Stimulated activated naive CD8-positive, alpha-beta T cell treated with anti-CD3 and anti-CD28 coated beads, Interleukin-15, Interleukin-2, amounts not matched to agents 100 ng/mL and 50 ng/mL, for 24 hours (primary cell): ENCODE results near the gene PTP4A1.

ENCODE experiments used
- H3K27ac Mint-ChIP-seq: one replicate; pipeline ENCODE4 v1.8.0; 2021; ENCODE audit warnings: mild to moderate bottlenecking, mixed read lengths
- H3K27me3 Mint-ChIP-seq: one replicate; pipeline ENCODE4 v1.8.0; 2021; ENCODE audit warnings: mixed read lengths
- H3K36me3 Mint-ChIP-seq: one replicate; pipeline ENCODE4 v1.8.0; 2021; ENCODE audit warnings: low read depth, mixed read lengths
- H3K4me1 Mint-ChIP-seq: one replicate; pipeline ENCODE4 v1.8.0; 2021; ENCODE audit warnings: low read depth, mixed read lengths
- H3K4me3 Mint-ChIP-seq: one replicate; pipeline ENCODE4 v1.8.0; 2021; ENCODE audit warnings: mild to moderate bottlenecking, mixed read lengths
- H3K9me3 Mint-ChIP-seq: one replicate; pipeline ENCODE4 v1.8.0; 2021; ENCODE audit warnings: mixed read lengths

The PTP4A1 gene

DNA sequence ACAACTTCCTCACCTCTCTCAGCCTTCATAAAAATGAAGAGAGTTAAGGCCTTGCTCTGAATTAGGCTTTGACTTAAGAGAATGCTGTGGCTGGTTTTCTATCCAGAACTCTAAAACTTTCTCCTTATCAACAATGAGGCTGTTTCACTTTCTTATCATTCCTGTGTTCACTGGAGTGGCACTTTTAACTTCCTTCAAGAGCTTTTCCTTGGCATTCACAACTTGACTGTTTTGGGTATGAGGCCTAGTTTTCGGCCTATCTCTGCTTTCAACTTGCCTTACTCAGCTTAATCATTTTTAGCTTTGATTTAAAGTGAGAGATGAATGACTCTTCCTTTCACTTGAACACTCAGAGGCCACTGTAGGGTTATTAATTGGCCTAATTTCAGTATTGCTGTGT lies 4.3 kb upstream of the PTP4A1 start:
- Mint-ChIP-seq H3K27ac (no peak overlapping the region), H3K36me3 (no peaks in the 10 kb centered on the region), H3K9me3 (no peaks in the 10 kb centered on the region), H3K4me3 (no peak overlapping the region), H3K4me1 (peaks cover 9% of the 10 kb centered on the region), H3K27me3 (peaks cover 9% of the 10 kb centered on the region)

DNA sequence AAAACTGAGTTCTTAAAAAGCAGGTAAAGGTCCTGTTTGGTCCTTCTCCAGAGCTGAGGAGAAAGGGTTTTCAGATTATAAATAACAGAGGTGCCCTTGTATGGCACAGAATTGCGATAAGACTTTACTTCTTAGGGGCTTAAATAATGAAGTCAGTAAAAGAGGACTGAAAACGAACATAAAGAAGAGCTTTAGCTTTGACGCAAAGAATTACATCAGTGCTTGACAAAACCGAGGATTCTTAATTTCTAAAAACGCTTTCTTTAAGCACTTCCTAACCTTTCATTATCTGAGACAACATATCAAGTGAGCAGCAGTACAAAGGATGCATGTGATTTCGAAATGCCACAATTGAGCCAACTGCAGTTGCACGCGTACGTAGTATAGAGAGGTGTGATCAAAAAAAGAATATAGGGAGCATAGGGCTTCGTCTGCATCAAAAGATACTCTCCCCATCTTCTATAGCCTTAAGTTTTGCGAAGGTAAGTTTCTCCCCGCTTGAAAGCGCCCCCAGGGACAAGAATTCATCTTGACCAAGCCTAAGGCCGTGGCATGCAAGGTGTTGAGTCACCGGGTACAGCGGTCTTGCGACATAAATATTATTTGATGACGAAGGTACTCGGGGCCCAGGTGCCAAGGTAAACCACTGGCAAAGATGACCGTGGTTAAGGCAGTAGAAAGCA lies 778 bp upstream of the PTP4A1 start:
- no peaks in the 10 kb centered on the region for H3K9me3 Mint-ChIP-seq
- H3K4me3 Mint-ChIP-seq = peak overlapping the region; percentile 84

DNA sequence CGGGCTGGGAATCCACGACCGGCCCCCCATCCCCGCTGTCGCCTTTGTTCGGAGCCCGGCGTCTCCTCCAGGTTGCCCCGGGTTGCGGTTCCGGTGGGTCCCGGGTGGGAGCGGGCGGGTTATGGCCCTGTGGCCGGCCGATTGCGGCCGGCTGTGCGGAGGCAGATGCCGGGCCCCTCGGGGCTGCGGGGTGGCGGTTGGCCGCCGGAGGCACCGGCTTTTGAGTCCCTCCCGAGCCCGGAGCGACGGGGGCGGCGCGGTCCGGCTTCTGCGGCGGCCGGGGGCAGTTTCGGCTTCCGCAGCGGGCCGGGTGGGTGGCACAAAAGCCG lies 431 bp downstream of the PTP4A1 start:
- Mint-ChIP-seq H3K4me3 (peak overlapping the region; percentile 96), H3K27me3 (no peaks in the 10 kb centered on the region), H3K27ac (peak overlapping the region; percentile 92), H3K36me3 (peaks cover 33% of the 10 kb centered on the region), H3K9me3 (no peaks in the 10 kb centered on the region), H3K4me1 (peaks cover 39% of the 10 kb centered on the region)

More for the DNA sequence above, 778 bp upstream of the PTP4A1 start:
- Mint-ChIP-seq H3K27ac (peak overlapping the region; percentile 92), H3K36me3 (peaks cover 22% of the 10 kb centered on the region), H3K27me3 (no peaks in the 10 kb centered on the region), H3K4me1 (peaks cover 31% of the 10 kb centered on the region)

DNA sequence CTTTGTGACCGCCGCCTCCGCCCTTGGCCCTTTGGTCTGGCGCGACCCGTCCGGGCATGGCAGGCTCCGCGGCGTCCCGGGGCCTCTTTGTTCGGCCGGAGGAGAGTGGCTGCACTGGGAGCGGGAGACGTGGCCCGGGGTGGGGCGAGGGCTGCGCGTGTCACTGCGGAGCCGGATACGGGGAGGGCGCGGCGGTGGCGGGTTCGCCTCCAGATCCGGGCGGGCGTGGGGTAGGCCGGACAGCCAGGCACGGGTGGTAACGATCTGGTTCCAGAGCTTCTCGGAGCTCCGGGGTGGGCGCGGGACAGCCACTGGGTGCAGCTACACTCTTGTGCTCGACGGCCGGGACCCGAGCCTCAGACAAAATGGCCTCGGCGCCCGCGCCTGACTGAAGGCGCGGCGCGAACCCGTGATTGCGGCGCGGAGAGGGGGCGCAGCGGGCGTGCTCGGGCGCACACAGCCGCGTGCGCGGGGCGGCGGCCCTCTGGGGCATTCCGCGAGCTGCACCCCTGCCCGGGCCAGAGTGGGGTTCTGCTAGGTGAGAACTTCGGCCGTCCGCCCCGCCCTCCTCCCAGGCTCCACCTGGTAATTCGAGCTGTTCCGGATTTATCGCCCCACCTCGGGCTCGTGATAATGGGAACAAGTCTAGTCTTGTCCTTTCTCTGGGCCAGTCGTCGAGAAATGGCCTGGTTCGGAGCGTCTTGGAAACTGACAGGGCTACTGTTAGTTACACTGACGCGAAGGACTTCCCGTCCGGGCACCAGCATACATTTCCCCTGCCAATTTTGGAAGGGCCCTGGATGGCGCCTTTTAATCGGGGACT lies 1.0 kb downstream of the PTP4A1 start:
- H3K4me1 Mint-ChIP-seq = peaks cover 39% of the 10 kb centered on the region
- no peaks in the 10 kb centered on the region for H3K27me3 Mint-ChIP-seq
- no peaks in the 10 kb centered on the region for H3K9me3 Mint-ChIP-seq
- H3K36me3 Mint-ChIP-seq = peaks cover 33% of the 10 kb centered on the region
- H3K4me3 Mint-ChIP-seq = peak overlapping the region; percentile 96
- H3K27ac Mint-ChIP-seq = peak overlapping the region; percentile 92

DNA sequence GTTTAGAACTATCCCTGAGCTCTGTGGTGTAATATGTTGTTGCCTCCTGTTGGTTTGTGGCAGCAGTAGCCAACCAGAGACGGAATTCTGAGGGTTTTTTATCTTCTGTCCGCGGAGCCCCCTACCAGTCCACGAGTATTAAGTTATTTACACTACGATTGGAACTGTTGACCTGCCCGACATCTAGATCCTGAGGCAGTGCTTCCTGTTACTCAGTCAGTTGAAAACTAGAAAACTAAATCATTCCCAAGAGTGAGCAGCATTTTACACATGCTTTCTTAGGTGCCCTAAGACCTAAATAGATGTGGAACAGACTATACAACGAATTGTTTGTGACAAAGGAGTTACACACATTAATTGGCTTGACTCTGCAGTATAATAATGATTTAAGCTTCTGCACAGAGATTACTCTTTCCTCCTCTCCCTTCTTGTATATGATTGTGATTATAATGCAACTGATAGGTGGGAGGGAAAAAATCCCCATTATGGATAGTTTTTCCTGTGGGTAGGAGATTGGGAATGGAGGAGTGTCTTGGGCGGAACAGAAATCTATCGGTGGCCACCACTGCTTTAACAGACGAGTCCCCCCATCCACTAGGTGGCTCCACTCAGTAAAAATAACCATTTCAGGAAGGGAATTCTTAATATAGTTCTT lies 1.7 kb downstream of the PTP4A1 start:
- H3K4me1 Mint-ChIP-seq = peaks cover 39% of the 10 kb centered on the region

DNA sequence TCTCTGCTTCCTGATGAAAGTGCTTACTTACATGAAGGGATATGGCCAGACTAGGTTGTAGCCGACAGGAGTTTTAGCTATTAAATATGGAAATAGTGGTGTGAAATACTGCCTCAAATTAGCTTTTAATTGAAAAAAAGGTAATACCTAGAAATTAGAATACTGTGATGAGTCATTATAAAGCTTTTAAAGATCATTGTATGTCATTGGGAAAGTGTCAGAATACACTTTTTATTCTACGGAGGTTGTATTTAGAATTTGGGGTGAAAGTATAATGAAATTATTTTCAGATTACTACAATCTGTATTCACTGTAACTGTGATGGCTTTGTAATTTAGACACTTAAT lies 2.2 kb downstream of the PTP4A1 start:
- H3K27ac Mint-ChIP-seq = peak overlapping the region; percentile 92
- no peaks in the 10 kb centered on the region for H3K9me3 Mint-ChIP-seq
- H3K27me3 Mint-ChIP-seq = no peaks in the 10 kb centered on the region
- H3K36me3 Mint-ChIP-seq = peaks cover 42% of the 10 kb centered on the region
- H3K4me3 Mint-ChIP-seq = peak overlapping the region; percentile 96
- peaks cover 39% of the 10 kb centered on the region for H3K4me1 Mint-ChIP-seq

More for the DNA sequence above, 1.7 kb downstream of the PTP4A1 start:
- peaks cover 37% of the 10 kb centered on the region for H3K36me3 Mint-ChIP-seq
- no peaks in the 10 kb centered on the region for H3K27me3 Mint-ChIP-seq
- peak overlapping the region; percentile 96 for H3K4me3 Mint-ChIP-seq
- no peaks in the 10 kb centered on the region for H3K9me3 Mint-ChIP-seq
- peak overlapping the region; percentile 92 for H3K27ac Mint-ChIP-seq

DNA sequence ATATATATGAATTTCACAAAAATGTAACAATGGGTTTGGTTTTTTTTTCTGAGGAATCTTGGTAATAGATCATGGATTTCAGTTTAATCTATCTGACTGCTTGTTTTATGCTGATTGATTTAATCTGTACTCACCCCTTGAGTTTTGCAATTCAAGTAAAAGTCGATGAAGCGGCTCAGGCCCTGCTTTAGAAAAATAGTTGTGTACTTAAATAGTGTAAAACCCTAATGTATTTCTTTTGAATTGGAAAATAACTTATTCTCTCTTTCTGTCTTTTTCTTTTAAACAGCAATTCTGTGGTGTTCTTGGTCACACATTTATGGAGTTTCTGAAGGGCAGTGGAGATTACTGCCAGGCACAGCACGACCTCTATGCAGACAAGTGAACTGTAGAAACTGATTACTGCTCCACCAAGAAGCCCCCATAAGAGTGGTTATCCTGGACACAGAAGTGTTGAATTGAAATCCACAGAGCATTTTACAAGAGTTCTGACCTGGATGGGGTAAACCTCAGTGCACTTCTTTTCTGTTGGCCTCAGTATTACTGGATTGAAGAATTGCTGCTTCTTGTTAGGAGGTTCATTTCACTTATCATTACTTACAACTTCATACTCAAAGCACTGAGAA lies 4.0 kb downstream of the PTP4A1 start:
- no peak overlapping the region for H3K27ac Mint-ChIP-seq

DNA sequence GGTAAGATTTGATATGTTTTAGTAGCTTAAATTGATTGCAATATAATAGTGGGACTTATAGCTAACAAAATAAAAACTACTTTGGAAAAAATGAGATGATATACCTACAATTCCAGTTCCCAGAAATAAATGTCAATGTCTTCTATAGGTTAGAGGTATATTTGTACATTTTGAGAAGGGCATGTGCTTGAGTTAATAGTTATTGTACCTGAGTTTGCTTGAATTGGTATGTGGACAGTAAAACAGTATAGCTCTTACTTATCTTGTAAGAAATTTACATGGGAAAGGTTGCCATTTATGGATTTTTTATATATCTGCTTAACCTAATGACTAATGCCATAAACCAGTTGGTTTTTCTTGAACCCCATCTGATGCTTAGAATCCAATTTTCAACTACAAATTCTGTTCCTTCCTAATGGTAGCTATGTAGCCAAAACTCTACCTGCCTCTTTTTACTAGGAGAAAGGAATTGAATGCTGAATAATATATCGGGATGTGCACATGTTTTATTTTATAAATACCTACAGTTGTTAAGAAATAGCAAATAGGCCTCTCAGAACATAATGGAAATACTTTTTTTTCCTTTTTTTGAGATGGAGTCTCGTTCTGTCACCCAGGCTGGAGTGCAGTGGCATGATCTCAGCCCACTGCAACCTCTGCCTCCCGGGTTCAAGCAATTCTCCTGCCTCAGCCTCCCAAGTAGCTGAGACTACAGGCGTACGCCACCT lies 4.9 kb downstream of the PTP4A1 start:
- Mint-ChIP-seq H3K9me3 (no peaks in the 10 kb centered on the region), H3K36me3 (peaks cover 65% of the 10 kb centered on the region), H3K27ac (no peak overlapping the region), H3K27me3 (no peaks in the 10 kb centered on the region), H3K4me1 (peaks cover 30% of the 10 kb centered on the region), H3K4me3 (no peak overlapping the region)

More for the DNA sequence above, 4.0 kb downstream of the PTP4A1 start:
- H3K9me3 Mint-ChIP-seq = no peaks in the 10 kb centered on the region
- H3K4me3 Mint-ChIP-seq = no peak overlapping the region
- no peaks in the 10 kb centered on the region for H3K27me3 Mint-ChIP-seq
- H3K36me3 Mint-ChIP-seq = peaks cover 60% of the 10 kb centered on the region
- peaks cover 37% of the 10 kb centered on the region for H3K4me1 Mint-ChIP-seq

DNA sequence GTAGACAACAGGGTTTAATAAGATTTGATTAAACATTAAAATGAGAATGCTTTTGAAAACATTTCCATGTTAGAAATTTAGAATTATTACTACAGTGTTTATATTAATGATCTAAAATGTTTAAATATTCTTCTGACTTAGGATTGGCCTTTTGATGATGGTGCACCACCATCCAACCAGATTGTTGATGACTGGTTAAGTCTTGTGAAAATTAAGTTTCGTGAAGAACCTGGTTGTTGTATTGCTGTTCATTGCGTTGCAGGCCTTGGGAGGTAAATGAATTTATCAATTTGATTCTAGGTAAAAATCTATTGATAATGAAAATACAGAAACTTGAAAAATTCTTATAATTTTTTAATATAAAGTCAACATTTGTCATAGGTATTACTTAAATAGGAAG lies 6.5 kb downstream of the PTP4A1 start:
- peaks cover 76% of the 10 kb centered on the region for H3K36me3 Mint-ChIP-seq

DNA sequence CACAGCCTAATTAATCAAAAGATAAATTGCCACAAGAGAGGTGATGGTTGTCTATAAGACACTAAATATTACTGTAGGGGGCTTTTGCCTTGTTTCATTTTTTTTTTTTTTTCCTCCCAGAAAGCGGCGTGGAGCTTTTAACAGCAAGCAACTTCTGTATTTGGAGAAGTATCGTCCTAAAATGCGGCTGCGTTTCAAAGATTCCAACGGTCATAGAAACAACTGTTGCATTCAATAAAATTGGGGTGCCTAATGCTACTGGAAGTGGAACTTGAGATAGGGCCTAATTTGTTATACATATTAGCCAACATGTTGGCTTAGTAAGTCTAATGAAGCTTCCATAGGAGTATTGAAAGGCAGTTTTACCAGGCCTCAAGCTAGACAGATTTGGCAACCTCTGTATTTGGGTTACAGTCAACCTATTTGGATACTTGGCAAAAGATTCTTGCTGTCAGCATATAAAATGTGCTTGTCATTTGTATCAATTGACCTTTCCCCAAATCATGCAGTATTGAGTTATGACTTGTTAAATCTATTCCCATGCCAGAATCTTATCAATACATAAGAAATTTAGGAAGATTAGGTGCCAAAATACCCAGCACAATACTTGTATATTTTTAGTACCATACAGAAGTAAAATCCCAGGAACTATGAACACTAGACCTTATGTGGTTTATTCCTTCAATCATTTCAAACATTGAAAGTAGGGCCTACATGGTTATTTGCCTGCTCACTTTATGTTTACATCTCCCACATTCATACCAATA lies 7.8 kb downstream of the PTP4A1 start:
- H3K4me1 Mint-ChIP-seq = peaks cover 19% of the 10 kb centered on the region
- no peak overlapping the region for H3K4me3 Mint-ChIP-seq
- no peaks in the 10 kb centered on the region for H3K9me3 Mint-ChIP-seq
- H3K27me3 Mint-ChIP-seq = no peaks in the 10 kb centered on the region
- H3K36me3 Mint-ChIP-seq = peaks cover 64% of the 10 kb centered on the region
- peak overlapping the region; percentile 36 for H3K27ac Mint-ChIP-seq

More for the DNA sequence above, 6.5 kb downstream of the PTP4A1 start:
- H3K4me1 Mint-ChIP-seq = peaks cover 30% of the 10 kb centered on the region
- no peak overlapping the region for H3K27ac Mint-ChIP-seq
- H3K9me3 Mint-ChIP-seq = no peaks in the 10 kb centered on the region
- H3K27me3 Mint-ChIP-seq = no peaks in the 10 kb centered on the region
- no peak overlapping the region for H3K4me3 Mint-ChIP-seq

DNA sequence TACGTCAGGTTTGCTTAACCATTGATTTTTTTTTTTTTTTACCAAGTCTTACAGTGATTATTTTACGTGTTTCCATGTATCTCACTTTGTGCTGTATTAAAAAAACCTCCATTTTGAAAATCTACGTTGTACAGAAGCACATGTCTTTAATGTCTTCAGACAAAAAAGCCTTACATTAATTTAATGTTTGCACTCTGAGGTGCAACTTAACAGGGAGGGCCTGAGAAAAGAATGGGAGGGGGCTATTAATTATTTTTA lies 8.4 kb downstream of the PTP4A1 start:
- H3K27me3 Mint-ChIP-seq = no peaks in the 10 kb centered on the region
- peaks cover 15% of the 10 kb centered on the region for H3K4me1 Mint-ChIP-seq
- peaks cover 62% of the 10 kb centered on the region for H3K36me3 Mint-ChIP-seq
- H3K9me3 Mint-ChIP-seq = no peaks in the 10 kb centered on the region
- peak overlapping the region; percentile 36 for H3K27ac Mint-ChIP-seq
- H3K4me3 Mint-ChIP-seq = no peak overlapping the region

DNA sequence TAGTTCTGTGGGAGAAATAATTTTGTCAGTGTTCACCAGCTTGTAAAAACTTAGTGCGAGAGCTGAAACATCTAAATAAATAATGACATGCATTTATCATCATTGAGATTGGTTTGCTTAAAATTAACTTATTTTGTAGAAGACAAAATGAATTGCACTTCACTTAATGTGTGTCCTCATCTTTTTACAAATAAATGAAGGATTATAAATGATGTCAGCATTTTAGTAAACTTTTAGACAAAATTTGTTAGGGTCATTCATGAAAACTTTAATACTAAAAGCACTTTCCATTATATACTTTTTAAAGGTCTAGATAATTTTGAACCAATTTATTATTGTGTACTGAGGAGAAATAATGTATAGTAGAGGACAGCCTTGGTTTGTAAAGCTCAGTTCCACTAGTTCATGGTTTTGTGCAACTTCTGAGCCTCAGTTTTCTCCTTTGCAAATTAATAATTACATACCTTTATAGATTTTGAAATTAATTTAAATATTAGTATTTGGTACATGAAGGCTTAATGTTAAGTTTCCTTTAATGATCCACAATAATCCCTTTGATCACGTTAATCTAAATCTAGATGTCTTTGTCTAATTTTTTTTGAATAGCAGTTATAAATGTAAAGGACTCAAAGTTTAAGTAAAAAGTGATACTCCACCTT lies 9.2 kb downstream of the PTP4A1 start:
- H3K9me3 Mint-ChIP-seq = no peaks in the 10 kb centered on the region
- H3K27ac Mint-ChIP-seq = no peak overlapping the region
- peaks cover 9% of the 10 kb centered on the region for H3K4me1 Mint-ChIP-seq
- no peak overlapping the region for H3K4me3 Mint-ChIP-seq
- no peaks in the 10 kb centered on the region for H3K27me3 Mint-ChIP-seq
- peaks cover 57% of the 10 kb centered on the region for H3K36me3 Mint-ChIP-seq

DNA sequence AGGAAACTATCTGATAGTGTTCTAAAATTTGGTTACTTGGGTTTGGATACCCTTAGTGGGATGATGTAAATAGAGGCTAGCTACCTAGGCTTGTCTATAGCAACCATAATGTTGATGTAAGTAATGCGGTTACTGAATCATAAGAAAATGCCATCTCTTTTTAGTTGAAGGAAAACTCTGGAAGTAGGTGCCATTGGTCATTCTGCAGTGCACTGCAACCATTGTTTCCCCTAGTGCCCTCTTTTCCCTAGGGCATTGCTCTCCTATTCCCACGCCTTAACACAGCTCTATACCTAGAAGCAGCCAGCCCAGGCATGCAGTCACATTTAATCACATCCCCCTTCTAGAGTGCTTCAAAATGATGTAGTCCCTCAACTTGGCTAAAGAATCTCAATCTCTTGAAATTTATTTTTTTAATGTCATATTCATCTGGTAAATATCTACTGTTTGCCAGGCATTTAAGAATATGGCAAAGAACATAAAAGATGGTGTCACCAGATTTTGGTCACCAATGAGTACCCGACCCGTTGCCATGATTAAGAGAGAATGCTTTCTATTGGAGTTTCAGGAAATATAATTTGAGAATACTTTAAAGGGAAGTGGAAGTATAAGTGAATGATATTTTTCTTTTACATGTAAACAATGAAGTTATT lies 10.4 kb downstream of the PTP4A1 start:
- Mint-ChIP-seq H3K4me1 (no peaks in the 10 kb centered on the region), H3K27me3 (no peaks in the 10 kb centered on the region), H3K9me3 (no peaks in the 10 kb centered on the region), H3K36me3 (peaks cover 46% of the 10 kb centered on the region), H3K4me3 (no peak overlapping the region), H3K27ac (no peak overlapping the region)
